B cell (primary cell): Measurements from ENCODE around the gene HK2. TPM values are rescaled to one million over a fixed set of nuclear protein-coding genes. Genes with fewer than 3 reads are reported as not detected.
"Not testable (repeated sequence)": the region's sequence is repeated elsewhere in the genome, so short reads cannot be mapped to it uniquely, and the experiment has no call there.

Source experiments
- ATAC-seq: fragments of 200-7000 bp; cut with Tn5 transposase; one replicate; pipeline ENCODE4 v1.10.0; 2021; ENCODE audit warnings: low read depth, mild to moderate bottlenecking, moderate number of reproducible peaks, moderate library complexity
- CTCF ChIA-PET: fragments of 350-600 bp; sonication (Branson Sonifier 250); formaldehyde crosslinking; loops from one replicate; lab custom pipeline; 2021; ENCODE audit warnings: antibody characterized with exemption, inconsistent platforms; lab: Charles Lee
- POLR2A ChIA-PET: fragments of 350-600 bp; sonication (Branson Sonifier 250); formaldehyde crosslinking; loops from one replicate; lab custom pipeline; 2021; ENCODE audit warnings: antibody characterized with exemption; lab: Charles Lee
- DNase-seq: peaks from one replicate; pipeline ENCODE4 v3.0.0; 2013
- H2AFZ ChIP-seq: 2 replicates; pipeline ENCODE4 v1.6.1; 2012; ENCODE audit warnings: mild to moderate bottlenecking, low read depth, low read length; ENCODE audit not compliant: insufficient read depth, poor library complexity, severe bottlenecking
- H3K27ac ChIP-seq, 2 donors: 1 replicate in 1 of 2; 2 replicates in 1 of 2; pipeline ENCODE4 v1.5.1; 2012 to 2013; ENCODE audit warnings: low read length in 2 of 2, mild to moderate bottlenecking in 2 of 2, moderate library complexity in 1 of 2
- H3K27me3 ChIP-seq, 4 experiments: fragments of 200-600 bp in 1 of 4; sonication (generic) in 1 of 4; replicated peaks in 1 of 4; 1 replicate in 2 of 4; 2 replicates in 2 of 4; pipeline versions ENCODE4 v1.6.1 to v1.7.0; 2013 to 2016; ENCODE audit warnings: low read length in 3 of 4, mild to moderate bottlenecking in 2 of 4, mixed read lengths in 1 of 4, moderate library complexity in 1 of 4; ENCODE audit not compliant: insufficient read depth in 4 of 4, control insufficient read depth in 3 of 4; ENCODE audit errors: control extremely low read depth in 1 of 4
- H3K36me3 ChIP-seq, 2 experiments: replicated peaks in 1 of 2; 1 replicate in 1 of 2; 2 replicates in 1 of 2; pipeline versions ENCODE4 v1.6.1 to v1.7.1; 2013; ENCODE audit warnings: low read length in 1 of 2; ENCODE audit not compliant: insufficient read depth in 2 of 2, control insufficient read depth in 1 of 2; ENCODE audit errors: control extremely low read depth in 1 of 2, extremely low read depth in 1 of 2
- H3K4me1 ChIP-seq, 2 donors: fragments of 200-600 bp in 1 of 2; sonication (generic) in 1 of 2; 1 replicate in 1 of 2; 2 replicates in 1 of 2; pipeline versions ENCODE4 v1.5.1 to v1.6.1; 2013 to 2017; ENCODE audit warnings: low read length in 2 of 2; ENCODE audit not compliant: control insufficient read depth in 2 of 2, insufficient read depth in 2 of 2
- H3K4me2 ChIP-seq: replicated peaks from 2 replicates; pipeline ENCODE3; 2012; ENCODE audit warnings: mild to moderate bottlenecking, low read depth, low read length; ENCODE audit not compliant: poor library complexity, severe bottlenecking
- H3K4me3 ChIP-seq, 5 experiments: fragments of 200-600 bp in 1 of 5; sonication (generic) in 1 of 5; 1 replicate in 3 of 5; 2 replicates in 2 of 5; pipeline versions ENCODE4 v1.5.1 to v1.7.0; 2011 to 2016; ENCODE audit warnings: low read length in 4 of 5, mild to moderate bottlenecking in 4 of 5, low read depth in 2 of 5, control low read depth in 1 of 5, moderate library complexity in 1 of 5; ENCODE audit not compliant: insufficient read depth in 1 of 5; ENCODE audit errors: control extremely low read depth in 1 of 5, extremely low read depth in 1 of 5
- H3K79me2 ChIP-seq: fragments of 200-600 bp; sonication (generic); one replicate; pipeline ENCODE4 v1.6.0; 2016; ENCODE audit warnings: low read length; ENCODE audit not compliant: control insufficient read depth, insufficient read depth
- H3K9ac ChIP-seq: fragments of 200-600 bp; sonication (generic); 2 replicates; pipeline ENCODE4 v1.6.1; 2017; ENCODE audit warnings: mild to moderate bottlenecking, low read length, moderate library complexity
- H3K9me3 ChIP-seq, 3 donors: one replicate each; pipeline versions ENCODE4 v1.6.1 to v1.7.1; 2013; ENCODE audit warnings: low read length in 2 of 3; ENCODE audit not compliant: control insufficient read depth in 2 of 3, insufficient read depth in 1 of 3; ENCODE audit errors: control extremely low read depth in 1 of 3
- H4K20me1 ChIP-seq: 2 replicates; pipeline ENCODE4 v1.6.0; 2012; ENCODE audit warnings: mild to moderate bottlenecking, low read length; ENCODE audit not compliant: insufficient read depth, control insufficient read depth, poor library complexity, severe bottlenecking
- H3K27ac Mint-ChIP-seq: one replicate; pipeline ENCODE4 v1.8.0; 2021; ENCODE audit warnings: mixed read lengths
- H3K27me3 Mint-ChIP-seq: one replicate; pipeline ENCODE4 v1.8.0; 2021; ENCODE audit warnings: mixed read lengths
- H3K4me1 Mint-ChIP-seq: one replicate; pipeline ENCODE4 v1.8.0; 2021; ENCODE audit warnings: mixed read lengths
- H3K4me3 Mint-ChIP-seq: one replicate; pipeline ENCODE4 v1.8.0; 2021; ENCODE audit warnings: mixed read lengths
- H3K9me3 Mint-ChIP-seq: one replicate; pipeline ENCODE4 v1.8.0; 2022; ENCODE audit warnings: mixed read lengths; ENCODE audit not compliant: insufficient read depth
- CTCF ChIP-seq: fragments of 200-600 bp; IDR thresholded peaks from one replicate; pipeline ENCODE4 v1.8.0; 2022; ENCODE audit warnings: antibody characterized with exemption, mild to moderate bottlenecking
- EZH2 ChIP-seq: IDR thresholded peaks from 2 replicates; pipeline ENCODE4 v1.6.1; 2012; ENCODE audit warnings: borderline replicate concordance, low read depth, mild to moderate bottlenecking, moderate library complexity, low read length; ENCODE audit not compliant: insufficient read depth, poor library complexity, severe bottlenecking
- WGBS: methylation state at CpG from one replicate; pipeline ENCODE4 v1.1.5; 2013; ENCODE audit warnings: missing lambda C conversion rate; ENCODE audit not compliant: insufficient coverage; 5-methylcytosine and 5-hydroxymethylcytosine counted together
- intact Hi-C: fragments of 100-400 bp; cut with micrococcal nuclease; formaldehyde crosslinking; loops from one replicate; pipeline ENCODE4 v1.10.0; 2022
- polyA plus RNA-seq: library from polyadenylated mRNA; depleted of rRNA; stranded (reverse); fragments of >200 nt; gene quantifications from 2 replicates; pipeline ENCODE4 v1.2.3, GENCODE V29; 2012
- total RNA-seq, 2 donors: library from RNA; stranded (reverse); fragments of 120-200 nt in 1 of 2; gene quantifications; 1 replicate in 1 of 2; 2 replicates in 1 of 2; pipeline versions ENCODE4 v1.2.3 to v1.2.4, GENCODE V29; 2013 to 2022

HK2 gene
- total and polyA plus RNA-seq, 2 donors (not counting 1 experiment from before 2014, with no cell fraction given), result 5.0 to 5.7 TPM

- H3K79me2 ChIP-seq, result peaks cover 31% of the 10 kb centered on the region
- H3K27me3 Mint-ChIP-seq, H3K36me3 ChIP-seq, H3K9me3 ChIP-seq, H3K27me3 ChIP-seq, H3K9me3 Mint-ChIP-seq, H4K20me1 ChIP-seq: not testable (repeated sequence)
- POLR2A ChIA-PET, result interaction anchor here (1.2 to 1.3 kb wide), 2 partner anchors 10 to 119 kb away, joined by 3 to 6 read pairs; no protein-coding TSS in a partner anchor
- H3K27ac ChIP-seq, result peak overlapping the region; percentile 69 to 75
- H3K4me2 ChIP-seq, result peak overlapping the region; percentile 83
- peaks cover 27% of the 10 kb centered on the region for H3K4me1 Mint-ChIP-seq
- under 1% methylated on average over 51 of the region's 51 CpGs for WGBS
- CTCF ChIA-PET, result interaction anchor here (1.8 to 9.3 kb wide), 4 partner anchors 16 to 120 kb away, joined by 5 to 75 read pairs (median 22); no protein-coding TSS in a partner anchor
- peak overlapping the region; percentile 80 for H2AFZ ChIP-seq
- H3K4me1 ChIP-seq, result peaks cover 10 to 26% of the 10 kb centered on the region in 2 donors
- DNase-seq (peak; percentile 76), ATAC-seq (peak; percentile 10)
- H3K4me3 Mint-ChIP-seq, result peak overlapping the region; percentile 93
- intact Hi-C loops, result loop anchor here (2.0 to 10.0 kb wide), 3 partner anchors 124 to 1450 kb away; partner anchors contain the start of genes ALMS1, POLE4 and TPRKB
- peak overlapping the region; percentile 95 for H3K27ac Mint-ChIP-seq
- H3K4me3 ChIP-seq, result peak overlapping the region; percentile 74 to 94 (median 80)
- peak overlapping the region; percentile 69 for H3K9ac ChIP-seq
Observed at GRCh38 chr2:74834234-74834791, 386 bp downstream of the HK2 start.

GRCh38 chr2:74834792-74835755 lies 1.1 kb downstream of the HK2 start:
- H3K27me3 Mint-ChIP-seq, result no peaks in the 10 kb centered on the region
- H3K79me2 ChIP-seq, result peaks cover 36% of the 10 kb centered on the region
- H3K4me3 ChIP-seq, result peak overlapping the region; percentile 74 to 94 (median 80)
- no peaks in the 10 kb centered on the region for H3K27me3 ChIP-seq
- peak overlapping the region; percentile 83 for H3K4me2 ChIP-seq
- peaks cover 10 to 26% of the 10 kb centered on the region in 2 donors for H3K4me1 ChIP-seq
- ATAC-seq, result peak; percentile 37
- TF ChIP-seq EZH2, result no peak
- TF ChIP-seq CTCF, result no peak
- peak overlapping the region; percentile 95 for H3K27ac Mint-ChIP-seq
- no peaks in the 10 kb centered on the region for H3K36me3 ChIP-seq
- peak overlapping the region; percentile 80 for H2AFZ ChIP-seq
- H3K27ac ChIP-seq, result peak overlapping the region; percentile 69 to 75
- peak overlapping the region; percentile 93 for H3K4me3 Mint-ChIP-seq
- under 1% methylated on average over 73 of the region's 87 CpGs for WGBS
- H3K4me1 Mint-ChIP-seq, result peaks cover 28% of the 10 kb centered on the region
- ChIA-PET POLR2A (interaction anchor here (0.6 to 1.3 kb wide), 5 partner anchors 9 to 516 kb away, joined by 3 to 7 read pairs (median 5); no protein-coding TSS in a partner anchor), CTCF (interaction anchor here (0.9 to 9.3 kb wide), 10 partner anchors 9 to 793 kb away, joined by 3 to 75 read pairs (median 10); no protein-coding TSS in a partner anchor)
- H3K9ac ChIP-seq, result peak overlapping the region; percentile 69
- no peaks in the 10 kb centered on the region for H4K20me1 ChIP-seq
- no peaks in the 10 kb centered on the region for H3K9me3 Mint-ChIP-seq
- intact Hi-C loops, result loop anchor here (1.0 to 10.0 kb wide), 7 partner anchors 9 to 1450 kb away; partner anchors contain the start of genes ALMS1, POLE4 and TPRKB
- no peaks in the 10 kb centered on the region for H3K9me3 ChIP-seq
- DNase-seq, result peak; percentile 76
